K562 (cell line): ENCODE data around the gene H3-3A. TPM values are rescaled to one million over a fixed set of nuclear protein-coding genes. Genes with fewer than 3 reads are reported as not detected.

Source experiments
- ASH1L ChIP-seq: fragments of 450-650 bp; IDR thresholded peaks from 2 replicates; pipeline ENCODE4 v1.6.1; 2018; ENCODE audit warnings: borderline replicate concordance, mild to moderate bottlenecking, low read depth; ENCODE audit not compliant: partially characterized antibody
- BCOR ChIP-seq: fragments of 450-650 bp; IDR thresholded peaks from 2 replicates; pipeline ENCODE4 v1.6.1; 2016
- CTCFL ChIP-seq: IDR thresholded peaks from 2 replicates; pipeline ENCODE4 v1.6.1; 2011; ENCODE audit warnings: borderline replicate concordance, low read depth, mild to moderate bottlenecking, moderate library complexity, low read length; ENCODE audit not compliant: insufficient read depth, poor library complexity, severe bottlenecking
- EGR1 ChIP-seq: fragments of 450-650 bp; conservative IDR thresholded peaks from 2 replicates; pipeline ENCODE4 v1.6.1; 2017; ENCODE audit warnings: mild to moderate bottlenecking
- ETS2 ChIP-seq: IDR thresholded peaks from 2 replicates; pipeline ENCODE4 v1.6.1; 2016; ENCODE audit warnings: borderline replicate concordance, missing genetic modification characterization, mild to moderate bottlenecking, moderate library complexity, missing compliant biosample characterization; ENCODE audit not compliant: poor library complexity, severe bottlenecking
- ETV5 ChIP-seq: sonication (generic); formaldehyde crosslinking; IDR thresholded peaks from 2 replicates; pipeline ENCODE4 v1.4.0; 2020; ENCODE audit warnings: low read depth, mild to moderate bottlenecking, missing genetic modification reagents
- FOXP1 ChIP-seq: sonication (generic); formaldehyde crosslinking; IDR thresholded peaks from 2 replicates; pipeline ENCODE4 v1.8.0; 2022; ENCODE audit warnings: mild to moderate bottlenecking, missing genetic modification reagents
- HDAC6 ChIP-seq: IDR thresholded peaks from 2 replicates; pipeline ENCODE4 v1.6.1; 2012; ENCODE audit warnings: low read depth, mild to moderate bottlenecking, control low read depth, inconsistent platforms, low read length, moderate library complexity
- HMBOX1 ChIP-seq: sonication (generic); IDR thresholded peaks from 2 replicates; pipeline ENCODE4 v1.6.1; 2016
- HNRNPLL ChIP-seq: fragments of 200-400 bp; formaldehyde crosslinking; IDR thresholded peaks from 2 replicates; pipeline ENCODE4 v1.6.1; 2017; ENCODE audit warnings: low read length, low read depth, mild to moderate bottlenecking; ENCODE audit not compliant: poor library complexity, severe bottlenecking
- KHSRP ChIP-seq: fragments of 450-650 bp; IDR thresholded peaks from 2 replicates; pipeline ENCODE4 v1.6.1; 2017
- MAFG ChIP-seq: fragments of 450-650 bp; conservative IDR thresholded peaks from 2 replicates; pipeline ENCODE4 v1.6.1; 2016; ENCODE audit warnings: missing genetic modification characterization, missing compliant biosample characterization
- NEUROD1 ChIP-seq: fragments of 150-350 bp; IDR thresholded peaks from 2 replicates; pipeline ENCODE4 v1.6.1; 2014; ENCODE audit warnings: borderline replicate concordance, low read length, low read depth; ENCODE audit not compliant: partially characterized antibody
- NFE2 ChIP-seq: IDR thresholded peaks from 2 replicates; pipeline ENCODE4 v1.6.1; 2014; ENCODE audit warnings: antibody characterized with exemption, low read depth
- RBBP5 ChIP-seq: fragments of 200-600 bp; sonication (generic); IDR thresholded peaks from 2 replicates; pipeline ENCODE4 v1.6.1; 2012; ENCODE audit warnings: borderline replicate concordance, mild to moderate bottlenecking, low read length, control low read depth, inconsistent platforms; ENCODE audit not compliant: insufficient read depth, poor library complexity, severe bottlenecking
- RBFOX2 ChIP-seq: fragments of 200-400 bp; formaldehyde crosslinking; IDR thresholded peaks from 2 replicates; pipeline ENCODE4 v1.6.1; 2017; ENCODE audit warnings: low read depth, mild to moderate bottlenecking, low read length, moderate library complexity
- RUNX1 ChIP-seq: sonication (generic); IDR thresholded peaks from 2 replicates; pipeline ENCODE4 v1.6.1; 2016; ENCODE audit warnings: antibody characterized with exemption, low read depth
- SLC30A9 ChIP-seq: fragments of 250-450 bp; sonication (Bioruptor Pico); IDR thresholded peaks from 2 replicates; pipeline ENCODE4 v1.8.0; 2022; ENCODE audit warnings: mild to moderate bottlenecking, moderate library complexity
- SNRNP70 ChIP-seq: fragments of 200-400 bp; formaldehyde crosslinking; optimal IDR thresholded peaks from 2 replicates; pipeline ENCODE3; 2017; ENCODE audit warnings: low read depth, low read length
- TFE3 ChIP-seq: fragments of 450-650 bp; formaldehyde crosslinking; IDR thresholded peaks from 2 replicates; pipeline ENCODE4 v1.4.0; 2020; ENCODE audit warnings: mild to moderate bottlenecking, mixed read lengths
- TGIF2 ChIP-seq: sonication (generic); formaldehyde crosslinking; IDR thresholded peaks from 2 replicates; pipeline ENCODE4 v1.8.1; 2022; ENCODE audit warnings: mild to moderate bottlenecking, missing genetic modification reagents, moderate library complexity
- ZNF316 ChIP-seq: fragments of 450-650 bp; IDR thresholded peaks from 2 replicates; pipeline ENCODE4 v1.6.1; 2016
- ZNF57 ChIP-seq: fragments of 450-650 bp; formaldehyde crosslinking; IDR thresholded peaks from 2 replicates; pipeline ENCODE4 v1.4.0; 2020; ENCODE audit warnings: mild to moderate bottlenecking, moderate library complexity
- ZNF699 ChIP-seq: fragments of 250-450 bp; sonication (Bioruptor Pico); IDR thresholded peaks from 2 replicates; pipeline ENCODE4 v1.8.0; 2021; ENCODE audit warnings: mild to moderate bottlenecking, moderate library complexity; ENCODE audit not compliant: insufficient replicate concordance
- polyA plus RNA-seq, 8 experiments: library from polyadenylated mRNA; depleted of rRNA in 4 of 8; stranded (reverse) in 5 of 8; unstranded in 3 of 8; fragments of >200 nt; fragmentation: Nextera tagmentation in 2 of 8; fragmentation: Illumina TruSeq in 1 of 8; extraction: Ambion mirVana in 2 of 8; extraction: Trizol in 1 of 8; gene quantifications; 2 replicates each; pipeline versions ENCODE4 v1.2.1 to v1.2.3, GENCODE V29; 2011 to 2014; ENCODE audit warnings: inconsistent platforms in 1 of 8, missing spikeins in 1 of 8
- total RNA-seq, 7 experiments: library from RNA; depleted of rRNA in 6 of 7; stranded (reverse); fragments of >200 nt in 6 of 7; fragmentation: Illumina TruSeq in 2 of 7; extraction: Trizol in 2 of 7; gene quantifications; 2 replicates each; pipeline versions ENCODE4 v1.2.1 to v1.2.3, GENCODE V29; 2011 to 2021; ENCODE audit warnings: low replicate concordance in 1 of 7

The H3-3A gene
- total and polyA plus RNA-seq, 9 of the 15 experiments (the other 6 are each of a cell fraction or from before 2014, with no cell fraction given) = 426 to 1,083 (median 591) TPM

- TF ChIP-seq MAFG (tag) (peak; percentile 22; the same call in 1 of the 2 replicates), KHSRP (no peak), ASH1L (no peak), RUNX1 (no peak), ZNF57 (CRISPR knock-in tag) (no peak), FOXP1 (no peak), NEUROD1 (no peak), TFE3 (no peak), EGR1 (no peak), HDAC6 (no peak), ETV5 (CRISPR knock-in tag) (no peak), SNRNP70 (no peak), BCOR (no peak), TGIF2 (CRISPR knock-in tag) (no peak), NFE2 (peak; percentile 61), ETS2 (tag) (no peak), CTCFL (no peak), ZNF316 (peak; percentile 20; the same call in 1 of the 2 replicates), ZNF699 (CRISPR knock-in tag) (no peak), SLC30A9 (CRISPR knock-in tag) (no peak), HNRNPLL (no peak), HMBOX1 (no peak), RBBP5 (no peak), RBFOX2 (no peak)
These were observed 36.6 kb downstream of the H3-3A start (continued) for GRCh38 chr1:226098870-226099835.
